WI38 (cell line): Measurements from ENCODE around the gene NRXN2.

Source experiments
- H3K4me3 ChIP-seq: 2 replicates; pipeline ENCODE4 v1.5.1; 2011; ENCODE audit warnings: low read depth, mild to moderate bottlenecking, control low read depth, low read length
- TF ChIP-seq, protein P1 (sequence below): IDR thresholded peaks from 2 replicates; pipeline ENCODE4 v1.5.1; 2012; ENCODE audit warnings: low read depth, mild to moderate bottlenecking, control low read depth, low read length

Gene NRXN2

DNA sequence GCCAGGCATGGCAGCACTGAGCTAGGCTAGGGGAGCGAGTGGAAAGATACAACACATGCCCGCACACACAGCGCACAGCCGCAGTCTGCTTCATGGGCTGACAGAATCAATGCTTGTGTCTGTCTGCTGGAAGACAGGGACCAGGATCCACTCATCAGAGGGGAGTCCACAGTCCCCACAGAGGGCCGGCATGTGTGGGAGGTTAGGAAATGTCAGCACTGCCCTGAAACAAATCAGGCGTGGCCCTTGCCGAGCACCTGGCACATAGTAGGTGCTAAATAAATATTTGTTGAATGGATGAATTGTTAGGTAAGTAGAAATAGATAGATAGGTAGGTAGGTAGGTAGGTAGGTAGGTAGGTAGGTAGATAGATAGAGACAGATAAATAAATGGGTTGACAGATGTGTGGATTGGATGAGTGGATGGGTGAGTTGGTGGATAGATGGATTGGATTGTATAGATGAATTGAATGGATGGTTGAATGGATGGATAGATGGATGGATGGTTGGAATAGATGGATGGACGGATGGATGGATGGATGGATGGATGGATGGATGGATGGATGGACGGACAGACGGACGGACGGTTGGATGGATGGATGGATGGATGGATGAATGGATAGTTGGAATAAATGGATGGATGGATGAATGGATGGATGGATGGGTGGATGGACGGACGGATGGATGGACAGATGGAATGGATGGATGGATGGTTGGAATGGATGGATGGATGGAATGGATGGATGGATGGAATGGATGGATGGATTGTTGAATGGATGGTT lies 128.6 kb downstream of the NRXN2 start:
- TF ChIP-seq, protein P1, sequence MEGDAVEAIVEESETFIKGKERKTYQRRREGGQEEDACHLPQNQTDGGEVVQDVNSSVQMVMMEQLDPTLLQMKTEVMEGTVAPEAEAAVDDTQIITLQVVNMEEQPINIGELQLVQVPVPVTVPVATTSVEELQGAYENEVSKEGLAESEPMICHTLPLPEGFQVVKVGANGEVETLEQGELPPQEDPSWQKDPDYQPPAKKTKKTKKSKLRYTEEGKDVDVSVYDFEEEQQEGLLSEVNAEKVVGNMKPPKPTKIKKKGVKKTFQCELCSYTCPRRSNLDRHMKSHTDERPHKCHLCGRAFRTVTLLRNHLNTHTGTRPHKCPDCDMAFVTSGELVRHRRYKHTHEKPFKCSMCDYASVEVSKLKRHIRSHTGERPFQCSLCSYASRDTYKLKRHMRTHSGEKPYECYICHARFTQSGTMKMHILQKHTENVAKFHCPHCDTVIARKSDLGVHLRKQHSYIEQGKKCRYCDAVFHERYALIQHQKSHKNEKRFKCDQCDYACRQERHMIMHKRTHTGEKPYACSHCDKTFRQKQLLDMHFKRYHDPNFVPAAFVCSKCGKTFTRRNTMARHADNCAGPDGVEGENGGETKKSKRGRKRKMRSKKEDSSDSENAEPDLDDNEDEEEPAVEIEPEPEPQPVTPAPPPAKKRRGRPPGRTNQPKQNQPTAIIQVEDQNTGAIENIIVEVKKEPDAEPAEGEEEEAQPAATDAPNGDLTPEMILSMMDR: no peak
- no peak overlapping the region for H3K4me3 ChIP-seq

DNA sequence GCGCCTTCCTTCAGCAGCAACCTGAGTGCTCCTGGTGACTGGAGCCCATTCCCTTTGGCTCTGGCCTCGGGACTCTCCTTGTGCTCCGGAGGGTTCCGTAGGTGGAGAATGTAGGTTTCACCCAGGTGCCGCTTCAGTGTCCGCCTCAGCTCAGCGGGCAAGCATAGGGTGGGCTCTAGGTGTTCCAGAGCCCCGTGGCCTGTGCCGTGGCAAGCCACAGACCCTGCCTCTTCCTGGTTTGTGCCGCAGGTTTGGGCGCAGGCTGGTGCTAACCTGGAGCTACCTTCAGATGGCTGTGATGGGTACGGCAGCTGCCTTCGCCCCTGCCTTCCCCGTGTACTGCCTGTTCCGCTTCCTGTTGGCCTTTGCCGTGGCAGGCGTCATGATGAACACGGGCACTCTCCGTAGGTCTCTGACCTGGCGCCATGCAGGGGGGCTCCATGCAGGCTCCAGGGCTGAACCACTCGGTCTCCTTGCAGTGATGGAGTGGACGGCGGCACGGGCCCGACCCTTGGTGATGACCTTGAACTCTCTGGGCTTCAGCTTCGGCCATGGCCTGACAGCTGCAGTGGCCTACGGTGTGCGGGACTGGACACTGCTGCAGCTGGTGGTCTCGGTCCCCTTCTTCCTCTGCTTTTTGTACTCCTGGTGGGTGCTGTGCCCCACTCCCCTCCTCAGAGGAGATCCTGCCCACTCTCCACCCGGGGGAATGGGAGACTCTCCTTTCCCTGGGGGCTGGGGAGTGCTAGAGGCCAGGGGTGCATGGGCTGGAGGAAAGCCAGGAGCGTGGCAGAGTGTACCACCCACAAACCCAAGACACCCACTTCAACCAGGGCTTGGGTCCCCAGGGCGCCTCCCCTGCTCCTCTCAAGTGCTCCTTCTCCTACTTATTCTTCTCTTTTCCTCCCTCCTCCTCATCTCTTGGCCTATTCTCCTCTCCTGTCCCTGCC lies 129.6 kb downstream of the NRXN2 start:
- H3K4me3 ChIP-seq: no peak overlapping the region
- TF ChIP-seq, protein P1: no peak

DNA sequence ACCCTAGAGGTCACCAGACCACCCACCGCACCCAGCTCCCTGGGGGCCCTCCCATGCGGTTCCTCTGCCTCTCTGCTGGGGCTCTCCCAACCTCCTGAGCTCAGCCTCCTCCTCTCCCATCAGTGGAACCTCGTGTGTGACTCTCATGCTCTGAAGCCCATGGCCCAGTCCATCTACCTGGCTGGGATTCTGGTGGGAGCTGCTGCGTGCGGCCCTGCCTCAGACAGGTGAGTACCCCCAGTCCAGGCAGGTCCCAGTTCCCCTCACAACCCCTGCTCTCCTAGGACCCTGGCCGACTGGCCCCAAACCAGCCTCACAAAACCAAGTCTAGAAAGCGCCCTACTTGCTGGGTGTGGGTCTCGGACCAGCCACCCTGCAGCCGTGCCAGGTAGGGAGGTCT lies 130.3 kb downstream of the NRXN2 start:
- H3K4me3 ChIP-seq: no peak overlapping the region

DNA sequence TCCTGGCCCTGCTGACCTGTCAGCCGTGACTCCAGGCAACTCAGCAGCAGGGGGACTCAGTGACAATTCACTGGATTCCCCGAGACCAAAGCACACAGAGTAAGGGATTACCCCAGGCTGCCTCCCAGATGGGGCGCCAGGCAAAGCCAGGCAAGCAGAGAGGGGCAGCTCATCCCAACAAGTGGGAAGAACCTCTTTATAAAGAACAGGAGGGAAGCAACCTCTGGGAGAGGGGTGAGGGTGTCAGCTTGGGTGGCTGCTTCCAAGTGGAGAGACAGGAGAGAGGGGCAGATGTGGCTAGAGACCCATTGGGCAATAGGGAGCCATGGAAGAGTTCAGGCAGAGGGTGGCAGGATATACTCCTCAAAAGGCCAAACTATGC lies 130.8 kb downstream of the NRXN2 start:
- no peak overlapping the region for H3K4me3 ChIP-seq
- TF ChIP-seq, protein P1: no peak

More for the DNA sequence above, 130.3 kb downstream of the NRXN2 start:
- TF ChIP-seq, protein P1: no peak

DNA sequence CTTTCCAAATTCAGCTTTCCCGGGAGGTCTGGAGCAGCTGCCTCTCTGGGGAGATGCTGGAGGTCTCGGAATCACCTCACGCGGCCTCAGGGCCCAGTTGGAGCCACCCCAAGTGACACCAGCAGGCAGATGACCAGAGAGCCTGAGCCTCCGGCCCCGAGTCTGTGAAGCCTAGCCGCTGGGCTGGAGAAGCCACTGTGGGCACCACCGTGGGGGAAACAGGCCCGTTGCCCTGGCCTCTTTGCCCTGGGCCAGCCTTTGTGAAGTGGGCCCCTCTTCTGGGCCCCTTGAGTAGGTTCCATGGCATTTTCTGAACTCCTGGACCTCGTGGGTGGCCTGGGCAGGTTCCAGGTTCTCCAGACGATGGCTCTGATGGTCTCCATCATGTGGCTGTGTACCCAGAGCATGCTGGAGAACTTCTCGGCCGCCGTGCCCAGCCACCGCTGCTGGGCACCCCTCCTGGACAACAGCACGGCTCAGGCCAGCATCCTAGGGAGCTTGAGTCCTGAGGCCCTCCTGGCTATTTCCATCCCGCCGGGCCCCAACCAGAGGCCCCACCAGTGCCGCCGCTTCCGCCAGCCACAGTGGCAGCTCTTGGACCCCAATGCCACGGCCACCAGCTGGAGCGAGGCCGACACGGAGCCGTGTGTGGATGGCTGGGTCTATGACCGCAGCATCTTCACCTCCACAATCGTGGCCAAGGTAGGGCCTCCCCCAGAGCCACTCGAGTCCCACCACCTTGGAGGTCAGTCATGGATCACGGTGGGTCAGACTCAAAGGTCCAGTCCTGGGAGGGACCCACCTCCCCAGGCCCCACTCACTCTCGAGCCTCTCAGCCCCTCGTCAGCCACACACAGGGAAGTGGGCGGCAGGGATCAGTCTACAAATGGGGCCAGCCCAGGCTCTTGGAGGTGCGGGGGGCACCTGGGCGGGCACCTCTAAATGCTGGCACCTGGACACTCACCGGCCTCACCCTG lies 131.5 kb downstream of the NRXN2 start:
- TF ChIP-seq, protein P1: no peak
- no peak overlapping the region for H3K4me3 ChIP-seq

DNA sequence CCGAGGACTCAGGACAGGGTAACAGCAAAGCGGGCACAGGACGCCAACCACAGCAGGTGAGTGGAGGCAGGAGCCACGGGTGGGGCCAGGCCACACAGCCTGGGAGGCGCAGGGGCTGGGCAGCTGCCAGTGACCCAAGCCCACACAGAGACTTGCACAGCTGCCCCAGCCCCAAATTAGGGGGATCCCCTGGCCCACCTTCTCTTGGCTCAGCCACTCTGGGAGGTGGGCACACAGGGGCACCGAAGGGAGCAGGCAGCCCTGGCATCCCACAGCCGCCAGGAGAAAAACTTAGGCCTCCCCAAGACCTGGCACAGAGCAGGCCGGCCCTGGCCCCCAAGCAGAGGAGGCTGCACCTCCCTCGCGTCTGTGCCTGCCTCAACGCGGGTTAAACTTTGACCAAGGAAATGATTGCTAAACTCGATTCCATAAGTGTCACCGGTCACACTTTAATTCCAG lies 132.2 kb downstream of the NRXN2 start, which contains the start of gene SLC22A12:
SLC22A12 (plus strand) TSS at position 458 of the 459 bp plus-strand sequence. CDS start 337 bp downstream, outside the sequence.
- TF ChIP-seq, protein P1: no peak
- H3K4me3 ChIP-seq: no peak within 1 kb of the TSS
